IMR-90 (cell line): ENCODE results near the gene NAA60.

Source experiments
- BHLHE40 ChIP-seq: fragments of 150-350 bp; IDR thresholded peaks from 2 replicates; pipeline ENCODE4 v1.6.1; 2016; ENCODE audit warnings: mild to moderate bottlenecking, low read depth, low read length
- CEBPB ChIP-seq: IDR thresholded peaks from 2 replicates; pipeline ENCODE4 v1.6.1; 2012; ENCODE audit warnings: low read depth, low read length, improper control_type of control experiment
- FOS ChIP-seq: fragments of 150-350 bp; IDR thresholded peaks from 2 replicates; pipeline ENCODE4 v1.6.1; 2016; ENCODE audit warnings: low read depth, low read length
- MAZ ChIP-seq: IDR thresholded peaks from 2 replicates; pipeline ENCODE4 v1.6.1; 2012; ENCODE audit warnings: low read depth, mild to moderate bottlenecking, low read length, improper control_type of control experiment, moderate library complexity, borderline replicate concordance
- POLR2A ChIP-seq: IDR thresholded peaks from 2 replicates; pipeline ENCODE4 v1.6.1; 2012; ENCODE audit warnings: mild to moderate bottlenecking, low read depth, low read length
- TF ChIP-seq, protein P1 (sequence below): conservative IDR thresholded peaks from 2 replicates; pipeline ENCODE4 v1.5.1; 2012; ENCODE audit warnings: mild to moderate bottlenecking, low read depth, low read length, improper control_type of control experiment

DNA sequence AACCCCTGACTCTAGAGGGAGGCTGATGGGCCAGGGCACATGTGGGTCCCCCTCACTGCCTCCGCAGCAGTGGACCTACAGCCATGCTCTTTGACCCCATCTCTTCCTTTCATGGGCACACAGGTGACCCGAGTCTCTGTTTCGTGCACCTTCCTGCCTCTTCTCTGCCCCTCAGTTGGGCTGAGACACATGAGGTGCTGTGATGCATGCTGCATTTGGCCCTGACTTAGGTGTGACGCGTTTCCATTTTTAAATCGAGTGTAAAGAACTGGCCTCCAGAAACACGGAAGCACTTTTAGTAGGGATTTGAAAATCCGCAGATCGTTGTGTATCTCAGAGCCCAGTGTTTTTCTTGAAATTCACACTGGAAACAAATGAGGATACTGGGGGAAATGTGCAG is 27.2 kb downstream of the NAA60 start:
- no peak for TF ChIP-seq BHLHE40
- no peak for TF ChIP-seq CEBPB
- TF ChIP-seq, protein P1, sequence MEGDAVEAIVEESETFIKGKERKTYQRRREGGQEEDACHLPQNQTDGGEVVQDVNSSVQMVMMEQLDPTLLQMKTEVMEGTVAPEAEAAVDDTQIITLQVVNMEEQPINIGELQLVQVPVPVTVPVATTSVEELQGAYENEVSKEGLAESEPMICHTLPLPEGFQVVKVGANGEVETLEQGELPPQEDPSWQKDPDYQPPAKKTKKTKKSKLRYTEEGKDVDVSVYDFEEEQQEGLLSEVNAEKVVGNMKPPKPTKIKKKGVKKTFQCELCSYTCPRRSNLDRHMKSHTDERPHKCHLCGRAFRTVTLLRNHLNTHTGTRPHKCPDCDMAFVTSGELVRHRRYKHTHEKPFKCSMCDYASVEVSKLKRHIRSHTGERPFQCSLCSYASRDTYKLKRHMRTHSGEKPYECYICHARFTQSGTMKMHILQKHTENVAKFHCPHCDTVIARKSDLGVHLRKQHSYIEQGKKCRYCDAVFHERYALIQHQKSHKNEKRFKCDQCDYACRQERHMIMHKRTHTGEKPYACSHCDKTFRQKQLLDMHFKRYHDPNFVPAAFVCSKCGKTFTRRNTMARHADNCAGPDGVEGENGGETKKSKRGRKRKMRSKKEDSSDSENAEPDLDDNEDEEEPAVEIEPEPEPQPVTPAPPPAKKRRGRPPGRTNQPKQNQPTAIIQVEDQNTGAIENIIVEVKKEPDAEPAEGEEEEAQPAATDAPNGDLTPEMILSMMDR, result no peak
- no peak for TF ChIP-seq POLR2A
- no peak for TF ChIP-seq MAZ
- TF ChIP-seq FOS, result no peak
